Fibroblast of lung (primary cell): ENCODE results near the gene FIZ1. TPM values are rescaled to one million over a fixed set of nuclear protein-coding genes. Genes with fewer than 3 reads are reported as not detected.
A peak's percentile ranks its signal among the peaks of the same experiment; 100 is the strongest.

ENCODE experiments used
- DNase-seq, 2 donors: peaks; one replicate each; pipeline versions ENCODE4 v3.0.0 to v3.0.0-alpha.2; 2010; ENCODE audit warnings: low read depth in 2 of 2
- H2AFZ ChIP-seq: 2 replicates; pipeline ENCODE4 v1.5.1; 2012; ENCODE audit warnings: low read length, control low read depth, inconsistent platforms
- H3K27ac ChIP-seq: 2 replicates; pipeline ENCODE4 v1.5.1; 2011; ENCODE audit warnings: low read length, control low read depth; ENCODE audit not compliant: insufficient read depth
- H3K27me3 ChIP-seq: 2 replicates; pipeline ENCODE4 v1.5.1; 2011; ENCODE audit warnings: mild to moderate bottlenecking, low read length; ENCODE audit not compliant: control insufficient read depth, insufficient read depth
- H3K36me3 ChIP-seq: 2 replicates; pipeline ENCODE4 v1.5.1; 2011; ENCODE audit warnings: low read length; ENCODE audit not compliant: control insufficient read depth, insufficient read depth
- H3K4me1 ChIP-seq: 2 replicates; pipeline ENCODE4 v1.5.1; 2011; ENCODE audit warnings: low read length; ENCODE audit not compliant: control insufficient read depth, insufficient read depth; ENCODE audit errors: extremely low read depth
- H3K4me2 ChIP-seq: 2 replicates; pipeline ENCODE4 v1.5.1; 2011; ENCODE audit warnings: low read length, control low read depth; ENCODE audit not compliant: insufficient read depth; ENCODE audit errors: extremely low read depth
- H3K4me3 ChIP-seq, 4 experiments: fragments of 200-600 bp in 1 of 4; sonication (generic) in 1 of 4; replicated peaks in 1 of 4; 2 replicates each; pipeline ENCODE4 v1.5.1; 2011 to 2016; ENCODE audit warnings: low read length in 4 of 4, low read depth in 3 of 4, mild to moderate bottlenecking in 3 of 4, control low read depth in 2 of 4, inconsistent platforms in 1 of 4, mixed read lengths in 1 of 4; ENCODE audit not compliant: insufficient read depth in 1 of 4; ENCODE audit errors: control extremely low read depth in 1 of 4
- H3K79me2 ChIP-seq: 2 replicates; pipeline ENCODE4 v1.5.1; 2012; ENCODE audit warnings: mild to moderate bottlenecking, low read length, inconsistent platforms; ENCODE audit not compliant: control insufficient read depth, insufficient read depth
- H3K9ac ChIP-seq: 2 replicates; pipeline ENCODE4 v1.5.1; 2011; ENCODE audit warnings: mild to moderate bottlenecking, low read length, control low read depth; ENCODE audit not compliant: insufficient read depth
- H3K9me3 ChIP-seq: 2 replicates; pipeline ENCODE4 v1.5.1; 2012; ENCODE audit warnings: low read depth, low read length; ENCODE audit not compliant: control insufficient read depth, insufficient read depth
- H4K20me1 ChIP-seq: 2 replicates; pipeline ENCODE4 v1.5.1; 2011; ENCODE audit warnings: low read length; ENCODE audit not compliant: control insufficient read depth, insufficient read depth; ENCODE audit errors: extremely low read depth
- CTCF ChIP-seq, 2 donors: IDR thresholded peaks in 1 of 2; conservative IDR thresholded peaks in 1 of 2; 1 replicate in 1 of 2; 2 replicates in 1 of 2; pipeline ENCODE4 v1.5.1; 2011 to 2012; ENCODE audit warnings: low read length in 2 of 2, control low read depth in 1 of 2, inconsistent platforms in 1 of 2, low read depth in 1 of 2, mild to moderate bottlenecking in 1 of 2
- EZH2 ChIP-seq: IDR thresholded peaks from 2 replicates; pipeline ENCODE4 v1.5.1; 2012; ENCODE audit warnings: low read length, control low read depth, mild to moderate bottlenecking; ENCODE audit errors: missing control alignments
- polyA plus RNA-seq, 2 donors: library from polyadenylated mRNA; depleted of rRNA in 1 of 2; stranded (reverse) in 1 of 2; unstranded in 1 of 2; fragments of >200 nt; gene quantifications; 2 replicates each; pipeline ENCODE4 v1.2.1, GENCODE V29; 2011 to 2012; ENCODE audit warnings: missing spikeins in 1 of 2
- total RNA-seq: library from RNA; depleted of rRNA; stranded (reverse); fragments of >200 nt; gene quantifications from 2 replicates; pipeline ENCODE4 v1.2.1, GENCODE V29; 2014

Gene FIZ1
- total and polyA plus RNA-seq, 2 donors (not counting 1 experiment from before 2014, with no cell fraction given) = 1.8 to 2.3 TPM

GRCh38 chr19:55641426-55642152 is 42.3 kb upstream of the FIZ1 start:
- DNase-seq = peak; percentile 41 to 42
- peak overlapping the region; percentile 77 for H3K9ac ChIP-seq
- peak overlapping the region; percentile 89 for H3K4me2 ChIP-seq
- peaks cover 17% of the 10 kb centered on the region for H3K36me3 ChIP-seq
- H4K20me1 ChIP-seq = no peaks in the 10 kb centered on the region
- H2AFZ ChIP-seq = no peak overlapping the region
- no peaks in the 10 kb centered on the region for H3K9me3 ChIP-seq
- peaks cover 52% of the 10 kb centered on the region for H3K79me2 ChIP-seq
- no peaks in the 10 kb centered on the region for H3K27me3 ChIP-seq
- peak overlapping the region; percentile 64 for H3K27ac ChIP-seq
- peaks cover 16% of the 10 kb centered on the region for H3K4me1 ChIP-seq
- H3K4me3 ChIP-seq = peak overlapping the region; percentile 74 to 92 (median 85)
- TF ChIP-seq CTCF (conservative IDR thresholded peaks at IDR 0.05 in 1 of 2, IDR thresholded peaks at IDR 0.05 in 1 of 2; ENCODE audit: low read depth in 1 of 2, low read length in 2 of 2) (no peak), EZH2 (no peak)

- H3K4me2 ChIP-seq = peak within 1 kb of the TSS; percentile 88
- peak within 1 kb of the TSS; percentile 31 for H2AFZ ChIP-seq
- H3K4me3 ChIP-seq = peak within 1 kb of the TSS; percentile 74 to 92 (median 85)
- TF ChIP-seq CTCF (conservative IDR thresholded peaks at IDR 0.05 in 1 of 2, IDR thresholded peaks at IDR 0.05 in 1 of 2; ENCODE audit: low read depth in 1 of 2, low read length in 2 of 2) = no peak
- TF ChIP-seq EZH2 = no peak
- no peaks in the 10 kb centered on the region for H3K9me3 ChIP-seq
- H3K27ac ChIP-seq = peak within 1 kb of the TSS; percentile 66
- peaks cover 17% of the 10 kb centered on the region for H3K36me3 ChIP-seq
- peak; percentile 80 to 91 for DNase-seq
- H3K4me1 ChIP-seq = peaks cover 20% of the 10 kb centered on the region
- H4K20me1 ChIP-seq = no peaks in the 10 kb centered on the region
- H3K27me3 ChIP-seq = no peaks in the 10 kb centered on the region
- H3K9ac ChIP-seq = peak within 1 kb of the TSS; percentile 77
- peaks cover 59% of the 10 kb centered on the region for H3K79me2 ChIP-seq
Observed at GRCh38 chr19:55640577-55641425, 41.5 kb upstream of the FIZ1 start, which contains the start of gene ZNF580. TSS of gene ZNF580 (plus strand) at chr19:55641002. CDS start at chr19:55642509, 1,507 bp downstream.

- Histone ChIP-seq H3K27ac (peak overlapping the region; percentile 66), H3K9me3 (no peaks in the 10 kb centered on the region), H3K4me3 (peak overlapping the region; percentile 5 to 84 (median 46)), H3K27me3 (no peaks in the 10 kb centered on the region), H3K4me1 (peaks cover 22% of the 10 kb centered on the region), H4K20me1 (no peaks in the 10 kb centered on the region), H3K4me2 (peak overlapping the region; percentile 81), H3K9ac (peak overlapping the region; percentile 77), H3K36me3 (peaks cover 11% of the 10 kb centered on the region), H2AFZ (no peak overlapping the region), H3K79me2 (peaks cover 62% of the 10 kb centered on the region)
- DNase-seq = peak; percentile 75 to 76
- TF ChIP-seq CTCF (conservative IDR thresholded peaks at IDR 0.05 in 1 of 2, IDR thresholded peaks at IDR 0.05 in 1 of 2; ENCODE audit: low read depth in 1 of 2, low read length in 2 of 2) = peak; percentile 31 to 40
- no peak for TF ChIP-seq EZH2
Observed at GRCh38 chr19:55640043-55640576, 40.8 kb upstream of the FIZ1 start.
